ENCODE results near the gene HEATR5B. TPM values are rescaled to one million over a fixed set of nuclear protein-coding genes. Genes with fewer than 3 reads are reported as not detected.
A peak's percentile ranks its signal among the peaks of the same experiment; 100 is the strongest.
"Not testable (repeated sequence)": the region's sequence is repeated elsewhere in the genome, so short reads cannot be mapped to it uniquely, and the experiment has no call there.

HEATR5B gene
- total RNA-seq, 1 donor from 2014 or later, result 20.0 TPM

DNA sequence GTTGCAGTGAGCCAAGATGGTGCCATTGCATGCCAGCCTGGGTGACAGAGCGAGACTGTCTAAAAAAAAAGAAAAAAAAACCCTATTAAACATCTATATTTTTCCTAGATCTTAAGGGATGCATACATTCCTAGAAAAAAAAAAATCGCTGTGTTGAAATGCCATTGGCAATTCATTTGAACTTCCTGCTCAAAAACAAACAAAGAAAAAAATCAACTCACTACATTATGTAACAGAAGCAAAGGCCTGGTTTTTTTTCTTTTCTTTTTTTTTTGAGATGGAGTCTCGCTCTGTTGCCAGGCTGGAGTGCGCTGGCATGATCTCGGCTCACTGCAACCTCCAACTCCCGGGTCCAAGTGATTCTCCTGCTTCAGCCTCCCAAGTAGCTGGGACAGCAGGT, 96.2 kb downstream of the HEATR5B start:
- Histone ChIP-seq H3K4me1 (no peaks in the 10 kb centered on the region), H3K36me3 (peaks cover 70% of the 10 kb centered on the region), H3K27me3 (ENCODE audit: low read depth) (no peaks in the 10 kb centered on the region), H3K27ac (replicated peaks) (no peak overlapping the region), H3K4me3 (no peak overlapping the region), H3K9me3 (replicated peaks) (no peaks in the 10 kb centered on the region)
- DNase-seq, result no peak
- intact Hi-C loops (cut with micrococcal nuclease), result no loop called here
- TF ChIP-seq, protein P1, sequence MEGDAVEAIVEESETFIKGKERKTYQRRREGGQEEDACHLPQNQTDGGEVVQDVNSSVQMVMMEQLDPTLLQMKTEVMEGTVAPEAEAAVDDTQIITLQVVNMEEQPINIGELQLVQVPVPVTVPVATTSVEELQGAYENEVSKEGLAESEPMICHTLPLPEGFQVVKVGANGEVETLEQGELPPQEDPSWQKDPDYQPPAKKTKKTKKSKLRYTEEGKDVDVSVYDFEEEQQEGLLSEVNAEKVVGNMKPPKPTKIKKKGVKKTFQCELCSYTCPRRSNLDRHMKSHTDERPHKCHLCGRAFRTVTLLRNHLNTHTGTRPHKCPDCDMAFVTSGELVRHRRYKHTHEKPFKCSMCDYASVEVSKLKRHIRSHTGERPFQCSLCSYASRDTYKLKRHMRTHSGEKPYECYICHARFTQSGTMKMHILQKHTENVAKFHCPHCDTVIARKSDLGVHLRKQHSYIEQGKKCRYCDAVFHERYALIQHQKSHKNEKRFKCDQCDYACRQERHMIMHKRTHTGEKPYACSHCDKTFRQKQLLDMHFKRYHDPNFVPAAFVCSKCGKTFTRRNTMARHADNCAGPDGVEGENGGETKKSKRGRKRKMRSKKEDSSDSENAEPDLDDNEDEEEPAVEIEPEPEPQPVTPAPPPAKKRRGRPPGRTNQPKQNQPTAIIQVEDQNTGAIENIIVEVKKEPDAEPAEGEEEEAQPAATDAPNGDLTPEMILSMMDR (IDR thresholded peaks at IDR 0.05; ENCODE audit: borderline replicate concordance), result no peak

DNA sequence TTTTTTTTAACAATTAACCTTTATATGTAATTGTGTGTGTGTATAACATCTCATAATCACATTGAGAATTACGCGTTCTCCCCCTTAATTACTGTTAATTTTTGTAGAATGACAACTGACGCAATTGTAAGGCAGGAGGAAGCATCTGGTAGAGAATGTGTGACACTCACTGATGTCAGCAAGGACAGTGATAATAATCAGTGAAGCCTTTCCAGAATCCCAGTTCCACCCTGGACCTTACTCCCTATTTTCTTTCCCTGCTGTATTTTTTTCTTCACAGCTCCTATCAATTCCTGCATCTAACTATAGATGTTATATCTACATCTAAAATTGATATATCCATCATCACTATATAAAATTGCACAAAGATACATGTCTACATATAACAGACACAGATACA, 101.7 kb downstream of the HEATR5B start:
- intact Hi-C loops (cut with micrococcal nuclease), result no loop called here
- Histone ChIP-seq H3K36me3 (peaks cover 47% of the 10 kb centered on the region), H3K27ac (replicated peaks) (no peak overlapping the region), H3K4me1 (no peaks in the 10 kb centered on the region), H3K27me3 (ENCODE audit: low read depth) (no peaks in the 10 kb centered on the region), H3K9me3 (replicated peaks) (peaks cover 6% of the 10 kb centered on the region), H3K4me3 (no peak overlapping the region)
- DNase-seq, result no peak
- TF ChIP-seq, protein P1 (IDR thresholded peaks at IDR 0.05; ENCODE audit: borderline replicate concordance), result no peak

DNA sequence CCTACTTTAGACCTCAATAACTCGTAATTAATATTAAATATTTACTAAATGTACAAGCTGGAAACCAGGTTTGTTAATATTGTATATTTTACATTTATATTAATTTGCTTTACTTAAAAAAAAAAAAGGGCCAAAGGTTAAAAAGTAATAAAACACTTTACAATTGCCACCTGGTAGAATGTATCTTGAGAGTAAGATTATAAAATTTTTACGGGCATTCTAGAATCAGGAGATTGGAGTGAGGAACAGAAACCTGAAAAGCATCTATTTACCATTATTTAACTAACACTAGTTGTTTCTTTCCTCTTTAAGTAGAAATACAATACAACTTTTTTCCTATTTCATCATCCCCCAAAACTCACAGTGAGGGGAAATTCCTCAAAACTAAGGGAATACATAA, 102.3 kb downstream of the HEATR5B start:
- peaks cover 42% of the 10 kb centered on the region for H3K36me3 ChIP-seq

DNA sequence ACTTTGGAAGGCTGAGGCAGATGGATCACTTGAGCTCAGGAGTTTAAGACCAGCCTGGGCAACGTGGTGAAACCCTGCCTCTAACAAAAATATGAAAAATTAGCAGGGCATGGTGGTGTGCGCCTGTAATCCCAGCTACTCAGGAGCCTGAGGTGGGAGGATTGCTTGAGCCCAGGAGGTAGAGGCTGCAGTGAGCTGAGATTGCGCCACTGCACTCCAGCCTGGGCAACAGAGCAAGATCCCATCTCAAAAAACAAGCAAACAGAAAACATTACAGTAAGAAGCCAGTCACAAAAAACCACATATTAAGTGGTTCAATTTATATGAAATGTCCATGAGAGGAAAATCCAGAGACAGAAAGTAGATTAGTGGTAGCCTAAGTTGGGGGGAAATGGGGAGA, 105.2 kb downstream of the HEATR5B start:
- H3K36me3 ChIP-seq, result peaks cover 34% of the 10 kb centered on the region
- H3K27ac ChIP-seq (replicated peaks); DNase-seq; H3K4me1 ChIP-seq; H3K27me3 ChIP-seq (ENCODE audit: low read depth); H3K9me3 ChIP-seq (replicated peaks); intact Hi-C loops (cut with micrococcal nuclease); H3K4me3 ChIP-seq: not testable (repeated sequence)

More for the DNA sequence above, 102.3 kb downstream of the HEATR5B start:
- Histone ChIP-seq H3K27ac (replicated peaks) (no peak overlapping the region), H3K27me3 (ENCODE audit: low read depth) (no peaks in the 10 kb centered on the region), H3K4me1 (no peaks in the 10 kb centered on the region), H3K4me3 (no peak overlapping the region), H3K9me3 (replicated peaks) (peaks cover 6% of the 10 kb centered on the region)
- intact Hi-C loops (cut with micrococcal nuclease), result no loop called here
- TF ChIP-seq, protein P1 (IDR thresholded peaks at IDR 0.05; ENCODE audit: borderline replicate concordance), result no peak
- no peak for DNase-seq

DNA sequence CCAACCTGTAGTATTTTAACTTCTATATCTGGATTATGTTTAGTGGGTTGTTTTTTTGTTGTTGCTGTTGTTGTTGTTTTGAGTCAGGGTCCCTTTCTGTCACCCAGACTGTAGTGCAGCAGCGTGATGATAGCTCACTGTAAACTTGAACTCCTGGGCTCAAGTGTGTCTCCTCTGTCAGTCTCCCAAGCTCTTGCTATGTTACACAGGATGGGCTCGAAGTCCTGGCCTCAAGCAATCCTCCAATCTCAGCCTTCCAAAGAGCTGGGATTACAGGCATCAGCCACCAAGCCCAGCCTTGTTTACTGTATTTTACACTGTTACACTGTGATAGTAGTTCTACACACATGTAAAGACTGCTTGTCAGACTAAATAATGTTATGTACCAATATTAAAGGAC, 108.1 kb downstream of the HEATR5B start:
- no peak overlapping the region for H3K4me3 ChIP-seq
- intact Hi-C loops (cut with micrococcal nuclease), result no loop called here
- no peaks in the 10 kb centered on the region for H3K27me3 ChIP-seq (ENCODE audit: low read depth)
- TF ChIP-seq, protein P1 (IDR thresholded peaks at IDR 0.05; ENCODE audit: borderline replicate concordance), result no peak
- H3K4me1 ChIP-seq, result peaks cover 16% of the 10 kb centered on the region
- DNase-seq, result no peak
- peaks cover 6% of the 10 kb centered on the region for H3K9me3 ChIP-seq (replicated peaks)
- H3K27ac ChIP-seq (replicated peaks), result peak overlapping the region; percentile 24
- H3K36me3 ChIP-seq, result peaks cover 21% of the 10 kb centered on the region

DNA sequence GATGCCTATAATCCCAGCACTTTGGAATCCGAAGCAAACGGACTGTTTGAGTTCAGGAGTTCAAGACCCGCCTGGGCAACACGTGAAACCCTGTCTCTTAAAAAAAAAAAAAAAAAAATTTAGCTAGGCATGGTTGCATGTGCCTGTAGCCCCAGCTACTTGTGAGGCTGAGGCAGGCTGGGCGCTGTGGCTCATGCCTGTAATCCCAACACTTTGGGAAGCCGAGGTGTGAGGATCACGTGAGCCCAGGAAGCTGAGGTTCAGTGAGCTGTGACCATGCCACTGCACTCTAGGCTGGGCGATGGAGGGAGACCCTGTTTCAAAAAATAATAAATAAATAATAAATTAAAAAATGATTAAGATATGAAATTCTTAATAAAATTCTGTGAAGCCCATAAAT, 108.9 kb downstream of the HEATR5B start:
- intact Hi-C loops (cut with micrococcal nuclease), result no loop called here
- Histone ChIP-seq H3K4me3 (no peak overlapping the region), H3K36me3 (peaks cover 19% of the 10 kb centered on the region), H3K27me3 (ENCODE audit: low read depth) (no peaks in the 10 kb centered on the region), H3K4me1 (peaks cover 16% of the 10 kb centered on the region), H3K27ac (replicated peaks) (peak overlapping the region; percentile 24), H3K9me3 (replicated peaks) (peaks cover 6% of the 10 kb centered on the region)
- DNase-seq, result no peak
- TF ChIP-seq, protein P1 (IDR thresholded peaks at IDR 0.05; ENCODE audit: borderline replicate concordance), result no peak
